Measurements from ENCODE around the gene CTDNEP1. TPM values are rescaled to one million over a fixed set of nuclear protein-coding genes. Genes with fewer than 3 reads are reported as not detected.

CTDNEP1 gene
- total RNA-seq, 3 donors from 2014 or later (not counting 1 experiment from before 2014, with no cell fraction given): 127 to 139 (median 131) TPM

- DNase-seq (no peak), ATAC-seq (no peak)
- H3K4me3 Mint-ChIP-seq: no peak overlapping the region
- H3K27ac Mint-ChIP-seq: no peak overlapping the region
- H3K9me3 ChIP-seq (ENCODE audit: control insufficient read depth, insufficient read depth, low read length): no peaks in the 10 kb centered on the region
- no peaks in the 10 kb centered on the region for H3K27me3 Mint-ChIP-seq (ENCODE audit: low read depth in 2 of 2)
- TF ChIP-seq CTCF (IDR thresholded peaks at IDR 0.05): no peak
- no peaks in the 10 kb centered on the region for H3K9me3 Mint-ChIP-seq
- no peak overlapping the region for H3K27ac ChIP-seq (ENCODE audit: low read length)
- 95% methylated on average over 22 of the region's 22 CpGs for WGBS (ENCODE audit: insufficient coverage)
- H3K36me3 Mint-ChIP-seq: no peaks in the 10 kb centered on the region
- no peaks in the 10 kb centered on the region for H3K36me3 ChIP-seq (ENCODE audit: control insufficient read depth, insufficient read depth, low read length)
- intact Hi-C loops (cut with micrococcal nuclease): no loop called here
- no peaks in the 10 kb centered on the region for H3K27me3 ChIP-seq (ENCODE audit: control insufficient read depth, insufficient read depth, low read length)
- H3K4me1 Mint-ChIP-seq: no peaks in the 10 kb centered on the region
- no peaks in the 10 kb centered on the region for H3K4me1 ChIP-seq (ENCODE audit: control insufficient read depth, insufficient read depth, low read length)
- H3K4me3 ChIP-seq (ENCODE audit: low read length): no peak overlapping the region
Observed at GRCh38 chr17:7196651-7197401, 54.7 kb downstream of the CTDNEP1 start.

- H3K9me3 ChIP-seq (ENCODE audit: control insufficient read depth, insufficient read depth, low read length): no peaks in the 10 kb centered on the region
- H3K27me3 ChIP-seq (ENCODE audit: control insufficient read depth, insufficient read depth, low read length): no peaks in the 10 kb centered on the region
- Mint-ChIP-seq H3K4me3 (no peak overlapping the region), H3K27me3 (ENCODE audit: low read depth in 2 of 2) (no peaks in the 10 kb centered on the region), H3K36me3 (no peaks in the 10 kb centered on the region), H3K27ac (no peak overlapping the region), H3K9me3 (no peaks in the 10 kb centered on the region), H3K4me1 (no peaks in the 10 kb centered on the region)
- ATAC-seq (no peak), DNase-seq (no peak)
- H3K4me3 ChIP-seq (ENCODE audit: low read length): no peak overlapping the region
- H3K36me3 ChIP-seq (ENCODE audit: control insufficient read depth, insufficient read depth, low read length): no peaks in the 10 kb centered on the region
- no peaks in the 10 kb centered on the region for H3K4me1 ChIP-seq (ENCODE audit: control insufficient read depth, insufficient read depth, low read length)
- 94% methylated on average over 12 of the region's 12 CpGs for WGBS (ENCODE audit: insufficient coverage)
- TF ChIP-seq CTCF (IDR thresholded peaks at IDR 0.05): no peak
- intact Hi-C loops (cut with micrococcal nuclease): no loop called here
- H3K27ac ChIP-seq (ENCODE audit: low read length): no peak overlapping the region
Observed at GRCh38 chr17:7195971-7196370, 55.6 kb downstream of the CTDNEP1 start.

Other genes starting within 250 kb of the CTDNEP1 start
- gene RNASEK, start 239.1 kb downstream of the CTDNEP1 start, total RNA-seq: 100 to 1,000 TPM; 151 to 165 (median 159) TPM
- under 1 TPM in 2 of 3 donors, not detected in 1; 0.49 to 0.84 TPM for gene BCL6B, start 228.7 kb downstream of the CTDNEP1 start, total RNA-seq
- gene SLC16A13, start 215.7 kb downstream of the CTDNEP1 start, total RNA-seq: 1 to 10 TPM; 4.8 to 7.0 (median 6.0) TPM
- gene SLC16A11, start 207.6 kb downstream of the CTDNEP1 start, total RNA-seq: 1 to 10 TPM; 1.2 to 2.5 (median 1.6) TPM
- 1 to 10 TPM in 2 of 3 donors, under 1 TPM in 1; 0.54 to 2.2 (median 1.8) TPM for gene CLEC10A, start 171.5 kb downstream of the CTDNEP1 start, total RNA-seq
- gene ASGR2, start 136.9 kb downstream of the CTDNEP1 start, total RNA-seq: 1 to 10 TPM in 1 of 3 donors, under 1 TPM in 1, not detected in 1; 0.88 to 2.3 TPM
- 1 to 10 TPM in 1 of 3 donors, under 1 TPM in 1, not detected in 1; 0.35 to 1.4 TPM for gene ASGR1, start 72.4 kb downstream of the CTDNEP1 start, total RNA-seq
- gene DLG4, start 31.9 kb downstream of the CTDNEP1 start, total RNA-seq: 10 to 100 TPM in 1 of 3 donors, 1 to 10 TPM in 2; 6.7 to 11.2 (median 8.6) TPM
- gene ACADVL, start 31.8 kb downstream of the CTDNEP1 start, total RNA-seq: 100 to 1,000 TPM; 439 to 637 (median 607) TPM
- 10 to 100 TPM; 46.5 to 66.6 (median 61.5) TPM for gene DVL2, start 17.2 kb downstream of the CTDNEP1 start, total RNA-seq
- 10 to 100 TPM; 19.3 to 32.3 (median 20.8) TPM for gene PHF23, start 12.3 kb downstream of the CTDNEP1 start, total RNA-seq
- gene GABARAP, start 9.3 kb downstream of the CTDNEP1 start, total RNA-seq: 100 to 1,000 TPM; 256 to 277 (median 276) TPM
- 10 to 100 TPM; 30.1 to 38.5 (median 30.3) TPM for gene ELP5, start 481 bp upstream of the CTDNEP1 start, total RNA-seq
- gene CLDN7, start 10.7 kb upstream of the CTDNEP1 start, total RNA-seq: 1 to 10 TPM in 2 of 3 donors, under 1 TPM in 1; 0.99 to 1.8 (median 1.7) TPM
- not detected for gene SLC2A4, start 30.0 kb upstream of the CTDNEP1 start, total RNA-seq
- under 1 TPM in 1 of 3 donors, not detected in 2; 0.05 TPM for gene YBX2, start 42.9 kb upstream of the CTDNEP1 start, total RNA-seq
- gene EIF5A, start 55.9 kb upstream of the CTDNEP1 start, total RNA-seq: 100 to 1,000 TPM; 483 to 608 (median 492) TPM
- gene GPS2, start 63.6 kb upstream of the CTDNEP1 start, total RNA-seq: 100 to 1,000 TPM; 132 to 146 (median 133) TPM
- gene NEURL4, start 77.6 kb upstream of the CTDNEP1 start, total RNA-seq: 10 to 100 TPM; 48.9 to 57.9 (median 51.4) TPM
- gene ACAP1, start 84.8 kb upstream of the CTDNEP1 start, total RNA-seq: 100 to 1,000 TPM; 526 to 590 (median 540) TPM
- 1 to 10 TPM; 5.6 to 9.7 (median 8.3) TPM for gene KCTD11, start 100.4 kb upstream of the CTDNEP1 start, total RNA-seq
- gene TMEM95, start 103.4 kb upstream of the CTDNEP1 start, total RNA-seq: not detected
- gene TNK1, start 129.4 kb upstream of the CTDNEP1 start, total RNA-seq: 1 to 10 TPM in 1 of 3 donors, under 1 TPM in 2; 0.18 to 1.7 (median 0.73) TPM
- gene PLSCR3, start 142.8 kb upstream of the CTDNEP1 start, total RNA-seq: 10 to 100 TPM; 38.2 to 57.8 (median 47.0) TPM
- gene TMEM256, start 152.4 kb upstream of the CTDNEP1 start, total RNA-seq: 10 to 100 TPM; 31.8 to 35.9 (median 34.2) TPM
- gene NLGN2, start 156.1 kb upstream of the CTDNEP1 start, total RNA-seq: 1 to 10 TPM; 2.8 to 3.4 (median 3.1) TPM
- gene SPEM1, start 168.6 kb upstream of the CTDNEP1 start, total RNA-seq: not detected
- gene SPEM2, start 173.9 kb upstream of the CTDNEP1 start, total RNA-seq: not detected
- gene SPEM3, start 177.1 kb upstream of the CTDNEP1 start, total RNA-seq: not detected
- gene TMEM102, start 183.7 kb upstream of the CTDNEP1 start, total RNA-seq: 1 to 10 TPM; 5.1 to 8.6 (median 7.0) TPM
- gene FGF11, start 187.8 kb upstream of the CTDNEP1 start, total RNA-seq: 1 to 10 TPM; 1.2 to 4.2 (median 1.9) TPM
- gene CHRNB1, start 193.3 kb upstream of the CTDNEP1 start, total RNA-seq: 10 to 100 TPM in 2 of 3 donors, 1 to 10 TPM in 1; 9.8 to 10.4 (median 10.2) TPM
- gene ZBTB4, start 227.9 kb upstream of the CTDNEP1 start, total RNA-seq: 10 to 100 TPM; 64.0 to 72.5 (median 68.4) TPM
- gene SLC35G6, start 229.7 kb upstream of the CTDNEP1 start, total RNA-seq: not detected
- 100 to 1,000 TPM; 515 to 879 (median 524) TPM for gene POLR2A, start 232.6 kb upstream of the CTDNEP1 start, total RNA-seq

Measured in natural killer cell (primary cell).